ENCODE data around the gene ASIC3. TPM values are rescaled to one million over a fixed set of nuclear protein-coding genes. Genes with fewer than 3 reads are reported as not detected.
A peak's percentile ranks its signal among the peaks of the same experiment; 100 is the strongest.

ASIC3 gene
- total and polyA plus RNA-seq, 2 of the 4 experiments (the other 2 are of a cell fraction) = 0.74 TPM; not detected in 1

DNA sequence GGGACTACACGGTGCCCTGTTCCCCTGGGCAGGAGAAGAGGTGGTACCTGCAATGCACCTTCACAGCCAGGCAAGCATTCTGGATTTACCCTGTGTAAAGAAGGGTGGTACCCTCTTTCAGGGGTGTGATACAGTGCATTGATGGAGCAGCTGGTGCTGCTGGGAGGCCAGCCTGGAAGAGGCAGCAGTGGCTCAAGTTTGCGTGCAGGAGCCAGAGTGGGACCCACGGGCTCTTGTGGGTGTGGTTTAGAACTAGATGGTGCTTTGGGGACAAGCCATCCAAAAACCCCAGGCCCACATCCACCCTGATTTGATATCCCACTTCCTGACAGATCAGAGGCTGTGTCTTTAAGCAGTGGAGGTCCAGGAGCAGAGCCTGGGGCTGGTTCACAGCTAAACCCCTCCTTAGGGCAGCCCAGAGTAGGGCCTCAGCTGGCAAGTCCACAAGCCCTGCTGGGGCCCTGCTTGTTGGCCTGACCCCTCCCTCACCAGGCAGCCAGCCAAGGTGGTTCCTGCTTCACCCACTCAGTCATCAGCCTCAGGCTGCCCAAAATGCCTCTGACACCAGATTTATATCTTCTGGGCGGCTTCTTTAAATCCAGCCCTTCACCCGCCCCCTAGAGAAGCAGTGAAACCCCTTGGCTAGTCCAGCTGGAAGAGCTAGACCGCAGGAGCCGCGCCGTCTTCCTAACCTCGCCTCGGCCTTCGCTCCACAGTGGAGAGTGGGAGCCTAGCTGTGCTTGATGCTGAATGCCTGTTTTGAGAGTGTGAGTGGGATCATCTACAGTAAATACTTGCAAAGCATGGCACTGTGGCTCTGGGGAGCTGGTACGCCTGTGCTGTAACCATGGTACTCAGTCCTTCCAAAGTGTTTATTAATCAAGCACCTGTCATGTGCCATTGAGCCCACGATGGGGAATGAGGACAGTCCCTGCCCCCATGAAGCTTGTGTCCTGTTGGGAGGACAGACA is 1.4 kb upstream of the ASIC3 start:
- ATAC-seq (ENCODE audit: low read depth) (peak; percentile 56), DNase-seq (peak; percentile 66)
- Histone ChIP-seq H2BK20ac (ENCODE audit: low read depth, low read length) (no peak overlapping the region), H2BK120ac (ENCODE audit: low read depth, low read length) (no peak overlapping the region), H4K20me1 (ENCODE audit: insufficient read depth, low read length) (peaks cover 18% of the 10 kb centered on the region), H3K27ac (ENCODE audit: insufficient read depth, low read length) (peak overlapping the region; percentile 11; the same call in 1 of the 2 replicates), H3K18ac (ENCODE audit: low read depth, low read length) (no peak overlapping the region), H3K36me3 (ENCODE audit: control insufficient read depth, insufficient read depth, low read length) (peaks cover 11% of the 10 kb centered on the region; the same call in 1 of the 2 replicates), H3K9ac (ENCODE audit: low read depth, low read length) (no peak overlapping the region), H2BK15ac (ENCODE audit: low read depth, low read length) (no peak overlapping the region), H3K23ac (ENCODE audit: low read depth, low read length) (no peak overlapping the region), H3K79me1 (ENCODE audit: low read depth in 1 of 2, low read length in 2 of 2) (no peaks in the 10 kb centered on the region), H3K27me3 (ENCODE audit: control insufficient read depth, insufficient read depth, low read length) (no peaks in the 10 kb centered on the region; the same call in 1 of the 2 replicates), H3K4me2 (ENCODE audit: low read depth, low read length) (peak overlapping the region; percentile 13; the same call in 1 of the 2 replicates), H3K9me3 (ENCODE audit: control insufficient read depth, insufficient read depth, low read length) (no peaks in the 10 kb centered on the region), H2AFZ (replicated peaks; ENCODE audit: low read length, poor library complexity) (peak overlapping the region; percentile 68), H3K14ac (replicated peaks; ENCODE audit: low read depth, low read length) (no peak overlapping the region), H3K4me1 (ENCODE audit: control insufficient read depth, insufficient read depth, low read length) (peaks cover 11% of the 10 kb centered on the region; the same call in 1 of the 2 replicates), H4K5ac (ENCODE audit: low read depth, low read length) (no peak overlapping the region), H4K91ac (ENCODE audit: insufficient read depth, low read depth, low read length) (no peak overlapping the region), H3K9me1 (ENCODE audit: insufficient read depth, low read length) (peaks cover 6% of the 10 kb centered on the region; the same call in 1 of the 2 replicates), H2BK5ac (ENCODE audit: low read depth, low read length, poor library complexity, severe bottlenecking) (no peak overlapping the region), H3K56ac (ENCODE audit: extremely low read depth, insufficient read depth, low read length) (no peak overlapping the region), H3K4ac (ENCODE audit: low read depth, low read length) (no peak overlapping the region), H3K4me3 (ENCODE audit: insufficient read depth, low read depth, low read length) (no peak overlapping the region), H2AK9ac (replicated peaks; ENCODE audit: low read depth, low read length, poor library complexity) (peak overlapping the region; percentile 82), H2AK5ac (ENCODE audit: low read depth, low read length) (0 out of 2 replicates have a peak overlapping the region, but pooled peaks have one; percentile 8), H4K8ac (ENCODE audit: low read depth in 2 of 2, low read length in 2 of 2) (no peak overlapping the region)
- POLR2A ChIA-PET (ENCODE audit: unreplicated experiment) = no interaction called here
- in situ Hi-C loops (cut with MboI; ENCODE audit: low sequenced_read_pairs) = no loop called here
- dilution Hi-C loops (cut with HindIII; ENCODE audit: low sequenced_read_pairs, unreplicated experiment) = no loop called here
- CTCF ChIA-PET = interaction anchor here (0.9 kb wide), 1 partner anchor 19 kb away, joined by 3 read pairs; the partner anchor contains the start of gene ABCB8
- no TSS peak for BruUV-seq (replicated peaks)
- intact Hi-C loops (cut with micrococcal nuclease) = no loop called here
- WGBS, 2 experiments (ENCODE audit: extremely low coverage in 2 of 2, insufficient read length in 1 of 2) = no CpG with 5 or more reads among the region's 14 CpGs
- TF ChIP-seq, protein P1, sequence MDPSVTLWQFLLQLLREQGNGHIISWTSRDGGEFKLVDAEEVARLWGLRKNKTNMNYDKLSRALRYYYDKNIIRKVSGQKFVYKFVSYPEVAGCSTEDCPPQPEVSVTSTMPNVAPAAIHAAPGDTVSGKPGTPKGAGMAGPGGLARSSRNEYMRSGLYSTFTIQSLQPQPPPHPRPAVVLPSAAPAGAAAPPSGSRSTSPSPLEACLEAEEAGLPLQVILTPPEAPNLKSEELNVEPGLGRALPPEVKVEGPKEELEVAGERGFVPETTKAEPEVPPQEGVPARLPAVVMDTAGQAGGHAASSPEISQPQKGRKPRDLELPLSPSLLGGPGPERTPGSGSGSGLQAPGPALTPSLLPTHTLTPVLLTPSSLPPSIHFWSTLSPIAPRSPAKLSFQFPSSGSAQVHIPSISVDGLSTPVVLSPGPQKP (IDR thresholded peaks at IDR 0.05; ENCODE audit: borderline replicate concordance, low read depth, low read length) = no peak
- TF ChIP-seq MAFK (IDR thresholded peaks at IDR 0.05; ENCODE audit: low read depth, low read length) (no peak), MXI1 (IDR thresholded peaks at IDR 0.05; ENCODE audit: borderline replicate concordance, low read depth, low read length) (no peak), RCOR1 (IDR thresholded peaks at IDR 0.05; ENCODE audit: insufficient replicate concordance, low read length) (no peak), SMC3 (IDR thresholded peaks at IDR 0.05; ENCODE audit: low read depth, low read length) (no peak), CHD1 (IDR thresholded peaks at IDR 0.05; ENCODE audit: low read depth, low read length) (no peak), NFE2L2 (IDR thresholded peaks at IDR 0.05; ENCODE audit: low read depth, low read length) (no peak), BHLHE40 (IDR thresholded peaks at IDR 0.05; ENCODE audit: low read depth, low read length) (no peak), USF2 (IDR thresholded peaks at IDR 0.05; ENCODE audit: low read depth, low read length) (no peak), MAZ (IDR thresholded peaks at IDR 0.05; ENCODE audit: borderline replicate concordance, low read depth, low read length) (no peak), POLR2A (IDR thresholded peaks at IDR 0.05; ENCODE audit: low read depth, low read length) (no peak), CEBPB (IDR thresholded peaks at IDR 0.05; ENCODE audit: low read depth, low read length) (no peak)
- TF ChIP-seq, protein P2, sequence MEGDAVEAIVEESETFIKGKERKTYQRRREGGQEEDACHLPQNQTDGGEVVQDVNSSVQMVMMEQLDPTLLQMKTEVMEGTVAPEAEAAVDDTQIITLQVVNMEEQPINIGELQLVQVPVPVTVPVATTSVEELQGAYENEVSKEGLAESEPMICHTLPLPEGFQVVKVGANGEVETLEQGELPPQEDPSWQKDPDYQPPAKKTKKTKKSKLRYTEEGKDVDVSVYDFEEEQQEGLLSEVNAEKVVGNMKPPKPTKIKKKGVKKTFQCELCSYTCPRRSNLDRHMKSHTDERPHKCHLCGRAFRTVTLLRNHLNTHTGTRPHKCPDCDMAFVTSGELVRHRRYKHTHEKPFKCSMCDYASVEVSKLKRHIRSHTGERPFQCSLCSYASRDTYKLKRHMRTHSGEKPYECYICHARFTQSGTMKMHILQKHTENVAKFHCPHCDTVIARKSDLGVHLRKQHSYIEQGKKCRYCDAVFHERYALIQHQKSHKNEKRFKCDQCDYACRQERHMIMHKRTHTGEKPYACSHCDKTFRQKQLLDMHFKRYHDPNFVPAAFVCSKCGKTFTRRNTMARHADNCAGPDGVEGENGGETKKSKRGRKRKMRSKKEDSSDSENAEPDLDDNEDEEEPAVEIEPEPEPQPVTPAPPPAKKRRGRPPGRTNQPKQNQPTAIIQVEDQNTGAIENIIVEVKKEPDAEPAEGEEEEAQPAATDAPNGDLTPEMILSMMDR (conservative IDR thresholded peaks at IDR 0.05; ENCODE audit: low read depth, low read length) = no peak

Data from IMR-90 (cell line).